ENCODE results near the gene NOS3. TPM values are rescaled to one million over a fixed set of nuclear protein-coding genes. Genes with fewer than 3 reads are reported as not detected.

NOS3 gene
- total RNA-seq, 3 donors from 2014 or later (not counting 1 experiment from before 2014, with no cell fraction given): 2.6 to 5.9 (median 3.8) TPM

DNA sequence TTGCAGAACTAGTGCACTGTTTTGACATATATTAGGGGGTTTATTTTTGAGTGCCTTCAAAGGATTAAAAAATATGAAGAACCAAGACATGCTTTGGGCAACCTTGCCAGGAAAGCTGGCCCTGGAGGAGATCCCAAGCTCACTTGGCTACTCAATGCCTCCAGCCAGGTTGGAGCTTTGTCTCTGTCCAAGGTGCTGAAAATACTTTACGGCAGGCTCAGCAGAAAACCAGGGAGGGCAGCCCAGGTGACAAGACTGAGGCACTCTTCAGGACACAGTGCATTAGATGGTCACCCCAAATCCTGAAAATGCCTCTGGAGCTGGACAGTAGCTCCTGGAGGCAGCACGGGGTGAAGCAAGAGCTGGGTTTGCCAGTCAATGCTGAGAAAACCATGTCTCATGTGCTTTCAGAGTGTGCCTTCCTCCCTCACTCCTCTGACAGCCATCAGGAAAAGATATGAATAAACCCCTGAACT is 6.9 kb upstream of the NOS3 start:
- no peaks in the 10 kb centered on the region for H3K36me3 Mint-ChIP-seq
- ATAC-seq (no peak), DNase-seq (peak in 1 of 2 donors; percentile 80)
- peaks cover 17% of the 10 kb centered on the region in 2 donors for H3K4me1 Mint-ChIP-seq
- H3K27ac Mint-ChIP-seq: no peak overlapping the region
- Histone ChIP-seq H3K27ac (ENCODE audit: low read length) (no peak overlapping the region), H3K4me3 (ENCODE audit: low read length) (no peak overlapping the region), H3K9me3 (ENCODE audit: control insufficient read depth, insufficient read depth, low read length) (no peaks in the 10 kb centered on the region), H3K36me3 (ENCODE audit: control insufficient read depth, insufficient read depth, low read length) (no peaks in the 10 kb centered on the region), H3K27me3 (ENCODE audit: control insufficient read depth, insufficient read depth, low read length) (peaks cover 19% of the 10 kb centered on the region), H3K4me1 (ENCODE audit: control insufficient read depth, insufficient read depth, low read length) (peaks cover 17% of the 10 kb centered on the region)
- 4% methylated on average over 2 of the region's 2 CpGs for WGBS (ENCODE audit: insufficient coverage)
- H3K27me3 Mint-ChIP-seq (ENCODE audit: low read depth in 2 of 2): peaks cover 47% of the 10 kb centered on the region in 2 donors
- no peaks in the 10 kb centered on the region for H3K9me3 Mint-ChIP-seq
- TF ChIP-seq, protein P1, sequence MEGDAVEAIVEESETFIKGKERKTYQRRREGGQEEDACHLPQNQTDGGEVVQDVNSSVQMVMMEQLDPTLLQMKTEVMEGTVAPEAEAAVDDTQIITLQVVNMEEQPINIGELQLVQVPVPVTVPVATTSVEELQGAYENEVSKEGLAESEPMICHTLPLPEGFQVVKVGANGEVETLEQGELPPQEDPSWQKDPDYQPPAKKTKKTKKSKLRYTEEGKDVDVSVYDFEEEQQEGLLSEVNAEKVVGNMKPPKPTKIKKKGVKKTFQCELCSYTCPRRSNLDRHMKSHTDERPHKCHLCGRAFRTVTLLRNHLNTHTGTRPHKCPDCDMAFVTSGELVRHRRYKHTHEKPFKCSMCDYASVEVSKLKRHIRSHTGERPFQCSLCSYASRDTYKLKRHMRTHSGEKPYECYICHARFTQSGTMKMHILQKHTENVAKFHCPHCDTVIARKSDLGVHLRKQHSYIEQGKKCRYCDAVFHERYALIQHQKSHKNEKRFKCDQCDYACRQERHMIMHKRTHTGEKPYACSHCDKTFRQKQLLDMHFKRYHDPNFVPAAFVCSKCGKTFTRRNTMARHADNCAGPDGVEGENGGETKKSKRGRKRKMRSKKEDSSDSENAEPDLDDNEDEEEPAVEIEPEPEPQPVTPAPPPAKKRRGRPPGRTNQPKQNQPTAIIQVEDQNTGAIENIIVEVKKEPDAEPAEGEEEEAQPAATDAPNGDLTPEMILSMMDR (IDR thresholded peaks at IDR 0.05): no peak
- H3K4me3 Mint-ChIP-seq: no peak overlapping the region
- intact Hi-C loops (cut with micrococcal nuclease): no loop called here

DNA sequence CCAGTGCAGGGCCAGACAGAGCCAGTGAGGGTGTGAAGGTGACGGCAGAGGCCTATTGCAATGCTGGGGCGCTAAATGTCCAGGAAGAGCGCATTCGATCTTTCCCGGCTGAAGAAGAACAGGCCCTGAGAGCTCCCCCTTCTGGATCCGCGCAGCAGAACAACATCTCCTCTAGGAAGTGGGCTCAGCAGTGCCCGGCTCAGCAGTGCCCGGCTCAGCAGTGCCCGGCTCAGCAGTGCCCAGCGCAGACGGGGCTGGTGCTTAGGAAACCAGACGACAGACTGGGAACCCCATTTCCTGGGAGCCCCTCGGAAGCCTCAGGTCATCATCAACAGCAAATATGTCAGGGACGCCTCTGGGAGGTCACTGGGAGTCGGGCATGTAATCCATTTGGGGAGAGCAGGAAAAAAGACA is 4.7 kb upstream of the NOS3 start:
- ATAC-seq (peak; percentile 59 to 76 (median 65)), DNase-seq (peak in 1 of 2 donors; percentile 78)
- Mint-ChIP-seq H3K4me1 (peaks cover 16 to 19% of the 10 kb centered on the region in 2 donors), H3K4me3 (no peak overlapping the region), H3K27me3 (ENCODE audit: low read depth in 2 of 2) (peaks cover 49 to 53% of the 10 kb centered on the region in 2 donors), H3K9me3 (peaks cover 0 to 5% of the 10 kb centered on the region in 2 donors), H3K36me3 (no peaks in the 10 kb centered on the region), H3K27ac (no peak overlapping the region)
- Histone ChIP-seq H3K4me1 (ENCODE audit: control insufficient read depth, insufficient read depth, low read length) (peaks cover 14% of the 10 kb centered on the region), H3K36me3 (ENCODE audit: control insufficient read depth, insufficient read depth, low read length) (no peaks in the 10 kb centered on the region), H3K27ac (ENCODE audit: low read length) (no peak overlapping the region), H3K9me3 (ENCODE audit: control insufficient read depth, insufficient read depth, low read length) (no peaks in the 10 kb centered on the region), H3K4me3 (ENCODE audit: low read length) (no peak overlapping the region), H3K27me3 (ENCODE audit: control insufficient read depth, insufficient read depth, low read length) (peaks cover 16% of the 10 kb centered on the region)
- 11% methylated on average over 16 of the region's 16 CpGs for WGBS (ENCODE audit: insufficient coverage)
- TF ChIP-seq, protein P1 (IDR thresholded peaks at IDR 0.05): peak; percentile 60
- intact Hi-C loops (cut with micrococcal nuclease): no loop called here

DNA sequence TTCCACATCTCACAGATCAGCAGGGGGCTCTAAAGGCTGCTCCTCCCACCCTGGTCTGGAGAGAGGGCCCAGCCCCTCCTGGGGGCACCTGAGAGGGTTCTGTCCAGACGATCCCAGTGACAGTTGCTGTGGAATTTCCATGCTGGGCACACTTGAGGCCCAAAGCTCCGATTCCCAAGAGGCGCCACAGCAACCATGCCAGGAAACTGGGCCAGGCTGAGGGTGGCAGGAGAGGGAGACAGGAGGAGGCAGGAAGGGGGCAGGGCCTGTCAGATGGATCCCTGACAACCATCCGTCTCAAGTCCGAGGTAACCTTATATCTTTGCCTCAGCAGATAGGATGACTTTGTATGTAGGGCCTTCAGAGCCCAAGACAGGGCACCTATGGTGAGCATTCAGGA is 4.3 kb upstream of the NOS3 start:
- no peaks in the 10 kb centered on the region for H3K36me3 Mint-ChIP-seq
- H3K27me3 ChIP-seq (ENCODE audit: control insufficient read depth, insufficient read depth, low read length): peaks cover 16% of the 10 kb centered on the region
- whole genome bisulfite sequencing (ENCODE audit: insufficient coverage): 81% methylated on average over 5 of the region's 5 CpGs
- no peaks in the 10 kb centered on the region for H3K9me3 ChIP-seq (ENCODE audit: control insufficient read depth, insufficient read depth, low read length)
- DNase-seq (no peak), ATAC-seq (no peak)
- H3K36me3 ChIP-seq (ENCODE audit: control insufficient read depth, insufficient read depth, low read length): no peaks in the 10 kb centered on the region
- TF ChIP-seq, protein P1 (IDR thresholded peaks at IDR 0.05): no peak
- H3K9me3 Mint-ChIP-seq: peaks cover 0 to 5% of the 10 kb centered on the region in 2 donors
- peaks cover 14% of the 10 kb centered on the region for H3K4me1 ChIP-seq (ENCODE audit: control insufficient read depth, insufficient read depth, low read length)
- H3K4me3 Mint-ChIP-seq: no peak overlapping the region
- H3K27me3 Mint-ChIP-seq (ENCODE audit: low read depth in 2 of 2): peaks cover 44 to 52% of the 10 kb centered on the region in 2 donors
- no peak overlapping the region for H3K4me3 ChIP-seq (ENCODE audit: low read length)
- intact Hi-C loops (cut with micrococcal nuclease): no loop called here
- H3K27ac ChIP-seq (ENCODE audit: low read length): no peak overlapping the region
- peaks cover 16 to 19% of the 10 kb centered on the region in 2 donors for H3K4me1 Mint-ChIP-seq
- no peak overlapping the region for H3K27ac Mint-ChIP-seq
